Measurements from ENCODE around the gene DEFB112.

The DEFB112 gene

GRCh38 chr6:50049829-50050228 is at the start of gene DEFB112:
Gene DEFB112 (minus strand): TSS chr6:50049929. CDS start chr6:50049869, 60 bp downstream.
- no peaks in the 10 kb centered on the region for H3K4me1 Mint-ChIP-seq (ENCODE audit: low read depth)
- H3K9me3 Mint-ChIP-seq = no peaks in the 10 kb centered on the region
- H3K36me3 Mint-ChIP-seq (ENCODE audit: low read depth) = no peaks in the 10 kb centered on the region
- H3K4me3 Mint-ChIP-seq = no peak within 1 kb of the TSS
- no peaks in the 10 kb centered on the region for H3K27me3 Mint-ChIP-seq
- H3K27ac Mint-ChIP-seq = no peak within 1 kb of the TSS

GRCh38 chr6:50098641-50098993 is 48.9 kb upstream of the DEFB112 start:
- Mint-ChIP-seq H3K27me3 (no peaks in the 10 kb centered on the region), H3K4me1 (ENCODE audit: low read depth) (no peaks in the 10 kb centered on the region)

GRCh38 chr6:50097966-50098640 is 48.4 kb upstream of the DEFB112 start:
- no peaks in the 10 kb centered on the region for H3K27me3 Mint-ChIP-seq
- H3K4me1 Mint-ChIP-seq (ENCODE audit: low read depth) = no peaks in the 10 kb centered on the region
- no peak overlapping the region for H3K27ac Mint-ChIP-seq
- no peak overlapping the region for H3K4me3 Mint-ChIP-seq
- H3K36me3 Mint-ChIP-seq (ENCODE audit: low read depth) = no peaks in the 10 kb centered on the region
- peaks cover 8% of the 10 kb centered on the region for H3K9me3 Mint-ChIP-seq

More at GRCh38 chr6:50098641-50098993, 48.9 kb upstream of the DEFB112 start:
- Mint-ChIP-seq H3K36me3 (ENCODE audit: low read depth) (no peaks in the 10 kb centered on the region), H3K27ac (no peak overlapping the region), H3K9me3 (peaks cover 8% of the 10 kb centered on the region), H3K4me3 (no peak overlapping the region)

GRCh38 chr6:50096296-50096695 is 46.6 kb upstream of the DEFB112 start:
- H3K36me3 Mint-ChIP-seq (ENCODE audit: low read depth) = no peaks in the 10 kb centered on the region
- H3K27ac Mint-ChIP-seq = no peak overlapping the region
- no peaks in the 10 kb centered on the region for H3K9me3 Mint-ChIP-seq
- no peaks in the 10 kb centered on the region for H3K27me3 Mint-ChIP-seq
- no peak overlapping the region for H3K4me3 Mint-ChIP-seq
- H3K4me1 Mint-ChIP-seq (ENCODE audit: low read depth) = no peaks in the 10 kb centered on the region

DNA sequence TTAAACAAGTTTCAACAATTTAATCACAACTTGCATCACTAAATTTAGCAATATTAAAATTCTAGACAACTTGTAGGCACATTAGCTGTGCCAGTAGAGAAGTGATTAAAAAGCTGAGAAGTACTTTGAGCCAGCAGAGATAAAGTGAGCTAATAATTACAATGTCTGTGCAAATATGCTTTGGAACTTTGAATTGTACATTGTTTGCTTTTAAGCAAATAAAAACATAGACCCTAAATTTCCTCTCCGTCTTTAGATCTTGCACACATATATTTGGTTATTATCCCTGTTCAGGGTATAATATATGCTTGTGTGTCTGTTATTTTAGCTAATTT is 44.2 kb upstream of the DEFB112 start:
- no peak overlapping the region for H3K4me3 Mint-ChIP-seq
- no peaks in the 10 kb centered on the region for H3K36me3 Mint-ChIP-seq (ENCODE audit: low read depth)
- no peak overlapping the region for H3K27ac Mint-ChIP-seq
- H3K9me3 Mint-ChIP-seq = no peaks in the 10 kb centered on the region
- no peaks in the 10 kb centered on the region for H3K27me3 Mint-ChIP-seq
- H3K4me1 Mint-ChIP-seq (ENCODE audit: low read depth) = no peaks in the 10 kb centered on the region

DNA sequence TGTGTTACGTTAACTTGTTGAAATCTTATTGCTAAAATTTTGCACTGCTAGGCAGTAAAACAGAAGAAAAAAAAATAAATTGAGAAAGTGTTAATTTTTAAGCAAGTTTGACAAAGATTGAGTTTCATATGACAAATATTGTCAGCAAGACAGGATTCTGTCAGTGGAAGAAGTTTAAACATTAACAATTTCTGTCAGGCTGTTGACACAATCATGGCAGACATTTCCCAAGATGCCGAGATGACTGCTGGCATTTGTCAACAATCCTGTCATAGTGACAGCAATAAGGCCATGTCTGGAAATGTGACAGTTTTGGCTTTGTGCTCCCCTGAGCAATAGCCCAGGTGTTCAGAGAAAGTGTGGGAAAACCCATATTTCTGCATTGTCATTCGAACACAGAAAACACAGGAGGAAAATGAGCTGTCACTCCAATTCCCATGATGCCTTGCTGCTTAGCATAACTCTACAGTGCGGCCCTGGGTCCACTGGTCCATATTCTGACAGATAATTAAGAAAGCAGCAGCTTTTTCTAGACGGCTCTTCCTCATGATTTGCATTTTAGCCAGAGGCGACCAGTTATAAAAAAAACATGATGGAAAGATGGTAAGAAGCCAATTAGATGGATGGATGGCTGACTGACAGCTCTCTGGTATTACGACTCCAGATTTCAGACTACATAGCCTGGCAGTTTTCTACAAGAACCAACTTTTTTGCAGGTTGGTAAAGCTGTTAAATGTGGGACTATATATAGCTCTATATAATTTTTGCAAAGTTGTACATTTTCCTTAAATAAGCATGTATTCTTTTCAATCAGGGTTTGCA is 43.6 kb upstream of the DEFB112 start:
- Mint-ChIP-seq H3K4me3 (no peak overlapping the region), H3K4me1 (ENCODE audit: low read depth) (no peaks in the 10 kb centered on the region), H3K27ac (no peak overlapping the region), H3K9me3 (no peaks in the 10 kb centered on the region), H3K27me3 (no peaks in the 10 kb centered on the region), H3K36me3 (ENCODE audit: low read depth) (no peaks in the 10 kb centered on the region)

DNA sequence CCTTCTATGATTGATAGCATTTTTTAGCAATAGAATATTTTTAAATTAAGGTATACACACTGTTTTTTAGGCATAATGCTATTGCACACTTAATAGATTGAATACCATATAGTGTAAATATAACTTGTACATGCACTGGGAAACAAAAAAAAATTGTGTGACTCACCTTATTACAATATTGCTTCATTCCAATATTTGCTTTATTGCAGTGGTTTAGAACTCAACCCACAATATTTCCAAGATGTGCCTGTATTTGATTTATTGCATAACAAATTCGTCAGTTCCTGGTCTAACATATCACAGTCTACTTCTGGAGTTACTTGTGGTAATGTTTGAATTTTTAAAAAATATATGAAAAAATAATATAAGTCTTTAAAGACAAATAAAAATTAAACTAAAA is 41.9 kb upstream of the DEFB112 start:
- Mint-ChIP-seq H3K9me3 (peaks cover 5% of the 10 kb centered on the region), H3K4me1 (ENCODE audit: low read depth) (no peaks in the 10 kb centered on the region), H3K4me3 (no peak overlapping the region), H3K27ac (no peak overlapping the region), H3K36me3 (ENCODE audit: low read depth) (no peaks in the 10 kb centered on the region), H3K27me3 (no peaks in the 10 kb centered on the region)

GRCh38 chr6:50089911-50090310 is 40.2 kb upstream of the DEFB112 start:
- H3K27ac Mint-ChIP-seq = no peak overlapping the region
- no peaks in the 10 kb centered on the region for H3K36me3 Mint-ChIP-seq (ENCODE audit: low read depth)
- peaks cover 5% of the 10 kb centered on the region for H3K9me3 Mint-ChIP-seq
- H3K4me3 Mint-ChIP-seq = no peak overlapping the region
- no peaks in the 10 kb centered on the region for H3K4me1 Mint-ChIP-seq (ENCODE audit: low read depth)
- no peaks in the 10 kb centered on the region for H3K27me3 Mint-ChIP-seq

DNA sequence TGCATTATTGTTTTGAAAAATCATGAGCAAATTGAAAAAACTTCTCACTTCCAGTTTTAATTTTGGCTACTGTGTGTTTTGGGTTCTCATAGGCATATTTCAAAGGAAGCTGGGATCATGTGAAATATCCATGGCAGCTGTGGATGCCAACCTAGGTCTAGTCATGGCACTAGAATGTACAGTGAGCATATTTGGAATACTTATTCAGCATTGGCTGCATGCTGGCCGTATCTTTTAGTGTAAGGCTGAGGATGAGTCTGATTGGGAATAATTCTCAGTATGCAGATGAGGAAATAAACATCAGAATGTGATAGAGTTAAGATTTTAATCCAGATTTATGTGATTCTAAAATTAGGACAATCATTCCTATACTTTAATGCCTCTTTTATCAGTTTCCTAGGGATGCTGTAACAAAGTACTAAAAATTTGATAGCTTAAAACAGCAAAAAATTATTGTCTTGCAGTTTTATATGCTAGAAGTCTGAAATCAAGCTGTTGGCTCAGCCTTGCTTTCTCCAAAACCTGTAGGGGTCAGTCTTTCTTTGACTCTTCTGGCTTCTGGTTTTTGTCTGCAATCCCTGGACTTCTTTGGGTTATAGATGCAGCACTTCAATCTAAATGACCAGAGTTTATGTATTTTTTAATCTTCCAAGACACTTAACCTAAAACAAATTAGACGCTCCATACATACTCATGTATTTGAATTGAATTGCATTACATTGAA is 37.7 kb upstream of the DEFB112 start:
- Mint-ChIP-seq H3K9me3 (peaks cover 5% of the 10 kb centered on the region), H3K4me3 (no peak overlapping the region), H3K27me3 (no peaks in the 10 kb centered on the region), H3K27ac (no peak overlapping the region), H3K4me1 (ENCODE audit: low read depth) (no peaks in the 10 kb centered on the region), H3K36me3 (ENCODE audit: low read depth) (no peaks in the 10 kb centered on the region)

DNA sequence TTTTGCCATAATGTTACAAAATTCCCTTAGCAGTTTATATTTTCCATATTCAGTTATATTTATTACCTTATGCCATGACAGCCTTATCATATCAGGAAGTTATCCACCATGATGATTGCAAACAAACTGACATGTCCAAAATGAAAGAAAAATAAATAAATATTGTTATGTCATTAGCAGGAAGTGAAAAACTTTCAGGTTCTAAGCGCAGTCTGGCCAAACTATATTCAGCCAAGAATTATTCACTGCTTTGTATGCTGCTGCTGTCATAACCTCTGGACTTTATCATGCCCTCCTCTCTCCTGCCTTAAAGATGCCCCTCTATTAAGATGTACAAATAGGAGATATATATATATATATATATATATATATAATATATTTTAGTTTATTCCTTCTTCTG is 27.7 kb upstream of the DEFB112 start:
- H3K4me1 Mint-ChIP-seq (ENCODE audit: low read depth) = no peaks in the 10 kb centered on the region
- no peaks in the 10 kb centered on the region for H3K36me3 Mint-ChIP-seq (ENCODE audit: low read depth)
- no peaks in the 10 kb centered on the region for H3K27me3 Mint-ChIP-seq
- H3K9me3 Mint-ChIP-seq = no peaks in the 10 kb centered on the region
- H3K27ac Mint-ChIP-seq = no peak overlapping the region
- H3K4me3 Mint-ChIP-seq = no peak overlapping the region

DNA sequence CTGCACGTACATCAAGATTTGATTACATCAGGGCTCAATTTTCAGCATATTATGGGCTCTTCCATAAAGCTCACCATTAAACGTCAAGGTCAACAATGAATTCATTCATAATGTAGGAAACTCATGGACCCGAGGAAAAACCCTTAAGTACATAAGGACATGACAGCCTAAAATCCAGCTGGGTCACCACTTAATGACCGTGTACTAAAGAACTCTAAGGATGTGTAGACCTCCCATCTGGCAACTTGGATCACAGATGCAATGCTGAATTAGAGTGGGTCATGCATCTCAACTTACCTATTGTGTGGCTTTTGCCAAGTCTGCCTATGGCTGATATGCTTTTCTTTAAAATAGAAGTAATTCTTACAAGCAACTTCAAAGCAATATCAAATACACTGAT is 26.7 kb upstream of the DEFB112 start:
- no peak overlapping the region for H3K27ac Mint-ChIP-seq

GRCh38 chr6:50071921-50072320 is 22.2 kb upstream of the DEFB112 start:
- Mint-ChIP-seq H3K9me3 (peaks cover 7% of the 10 kb centered on the region), H3K4me3 (no peak overlapping the region), H3K36me3 (ENCODE audit: low read depth) (no peaks in the 10 kb centered on the region), H3K27me3 (no peaks in the 10 kb centered on the region), H3K27ac (no peak overlapping the region), H3K4me1 (ENCODE audit: low read depth) (no peaks in the 10 kb centered on the region)

More for the DNA sequence above, 26.7 kb upstream of the DEFB112 start:
- H3K36me3 Mint-ChIP-seq (ENCODE audit: low read depth) = no peaks in the 10 kb centered on the region
- H3K27me3 Mint-ChIP-seq = no peaks in the 10 kb centered on the region
- no peaks in the 10 kb centered on the region for H3K4me1 Mint-ChIP-seq (ENCODE audit: low read depth)
- no peaks in the 10 kb centered on the region for H3K9me3 Mint-ChIP-seq
- H3K4me3 Mint-ChIP-seq = no peak overlapping the region

GRCh38 chr6:50070101-50070500 is 20.4 kb upstream of the DEFB112 start:
- Mint-ChIP-seq H3K9me3 (peaks cover 7% of the 10 kb centered on the region), H3K27me3 (no peaks in the 10 kb centered on the region), H3K4me1 (ENCODE audit: low read depth) (no peaks in the 10 kb centered on the region), H3K36me3 (ENCODE audit: low read depth) (no peaks in the 10 kb centered on the region), H3K27ac (no peak overlapping the region), H3K4me3 (no peak overlapping the region)

GRCh38 chr6:50062051-50062450 is 12.3 kb upstream of the DEFB112 start:
- H3K27ac Mint-ChIP-seq = no peak overlapping the region
- no peaks in the 10 kb centered on the region for H3K36me3 Mint-ChIP-seq (ENCODE audit: low read depth)
- H3K4me1 Mint-ChIP-seq (ENCODE audit: low read depth) = no peaks in the 10 kb centered on the region
- no peaks in the 10 kb centered on the region for H3K9me3 Mint-ChIP-seq
- H3K27me3 Mint-ChIP-seq = no peaks in the 10 kb centered on the region
- no peak overlapping the region for H3K4me3 Mint-ChIP-seq

DNA sequence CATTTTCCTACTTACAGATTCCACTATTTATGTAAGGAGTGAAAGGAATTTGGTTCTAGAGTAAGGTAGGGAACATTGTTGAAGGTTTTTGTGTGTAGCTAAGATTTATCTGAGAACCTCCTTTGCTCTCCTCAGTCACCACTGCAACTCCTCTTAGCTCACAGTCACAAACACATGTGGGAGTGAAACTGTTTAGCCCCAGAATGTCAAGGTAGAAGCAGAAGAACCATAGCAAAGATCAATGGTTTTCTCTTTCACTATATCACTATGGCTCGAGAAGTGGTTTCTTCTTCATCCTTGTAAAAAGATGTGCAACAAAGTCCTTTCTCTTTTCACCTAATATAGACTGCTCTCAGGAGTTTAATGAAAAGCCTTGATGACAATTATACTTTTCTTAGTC is 6.5 kb upstream of the DEFB112 start:
- H3K4me1 Mint-ChIP-seq (ENCODE audit: low read depth) = no peaks in the 10 kb centered on the region
- no peak overlapping the region for H3K27ac Mint-ChIP-seq
- H3K4me3 Mint-ChIP-seq = no peak overlapping the region
- no peaks in the 10 kb centered on the region for H3K9me3 Mint-ChIP-seq
- no peaks in the 10 kb centered on the region for H3K36me3 Mint-ChIP-seq (ENCODE audit: low read depth)
- no peaks in the 10 kb centered on the region for H3K27me3 Mint-ChIP-seq

Measured in stimulated activated naive CD8-positive, alpha-beta T cell treated with anti-CD3 and anti-CD28 coated beads, Interleukin-15, Interleukin-2, amounts not matched to agents 100 ng/mL and 50 ng/mL, for 24 hours (primary cell).